Endothelial cell of umbilical vein (primary cell): ENCODE measurements around the gene POLR2H. TPM values are rescaled to one million over a fixed set of nuclear protein-coding genes. Genes with fewer than 3 reads are reported as not detected.

Experiments
- BruUV-seq: library from RNA; stranded (reverse); fragments of 400-500 nt; replicated peaks from 2 replicates; lab custom pipeline; 2021; lab: Mats Ljungman, UMichigan
- CTCF ChIA-PET: fragments of 300-600, 350-600 bp; sonication (Branson Sonifier 250); formaldehyde crosslinking; loops from one replicate; lab custom pipeline; 2021; ENCODE audit warnings: antibody characterized with exemption, inconsistent platforms; lab: Charles Lee
- POLR2A ChIA-PET: fragments of 300-600, 350-600 bp; sonication (Branson Sonifier 250); formaldehyde crosslinking; loops from one replicate; lab custom pipeline; 2021; ENCODE audit warnings: antibody characterized with exemption, inconsistent platforms; lab: Charles Lee
- DNase-seq: peaks from one replicate; pipeline ENCODE4 v3.0.0-alpha.2; 2011; ENCODE audit warnings: low read depth, low spot score
- FAIRE-seq: peaks from 2 replicates; lab custom pipeline; 2011; peaks lifted over from hg19 to GRCh38; lab: Jason Lieb, UNC
- H2AFZ ChIP-seq: 2 replicates; pipeline ENCODE4 v1.6.0; 2012; ENCODE audit warnings: low read depth, low read length, control low read depth, inconsistent platforms
- H3K27ac ChIP-seq: 2 replicates; pipeline ENCODE4 v1.5.1; 2011; ENCODE audit warnings: low read depth, mild to moderate bottlenecking, control low read depth, low read length, moderate library complexity; ENCODE audit not compliant: insufficient read depth
- H3K27me3 ChIP-seq, 2 experiments: 2 replicates each; pipeline versions ENCODE4 v1.6.0 to v1.6.1; 2011; ENCODE audit warnings: low read length in 2 of 2, mixed read lengths in 1 of 2; ENCODE audit not compliant: control insufficient read depth in 2 of 2, insufficient read depth in 2 of 2
- H3K36me3 ChIP-seq, 2 experiments: 2 replicates in 1 of 2; 3 replicates in 1 of 2; pipeline ENCODE4 v1.5.1; 2011; ENCODE audit warnings: low read length in 2 of 2, mild to moderate bottlenecking in 1 of 2, moderate library complexity in 1 of 2; ENCODE audit not compliant: control insufficient read depth in 2 of 2, insufficient read depth in 2 of 2; ENCODE audit errors: extremely low read depth in 1 of 2
- H3K4me1 ChIP-seq: 3 replicates; pipeline ENCODE4 v1.5.1; 2011; ENCODE audit warnings: mild to moderate bottlenecking, low read length; ENCODE audit not compliant: control insufficient read depth, insufficient read depth; ENCODE audit errors: extremely low read depth
- H3K4me2 ChIP-seq: 2 replicates; pipeline ENCODE4 v1.6.1; 2011; ENCODE audit warnings: low read length, control low read depth, mixed read lengths; ENCODE audit not compliant: insufficient read depth
- H3K4me3 ChIP-seq, 3 experiments: fragments of 200-600 bp in 1 of 3; sonication (generic), shearing (Covaris generic) in 1 of 3; replicated peaks in 1 of 3; 2 replicates each; pipeline ENCODE4 v1.5.1; 2011 to 2016; ENCODE audit warnings: control low read depth in 3 of 3, low read length in 3 of 3, mild to moderate bottlenecking in 2 of 3, inconsistent platforms in 1 of 3, low read depth in 1 of 3, moderate library complexity in 1 of 3; ENCODE audit not compliant: insufficient read depth in 1 of 3
- H3K79me2 ChIP-seq: 2 replicates; pipeline ENCODE4 v1.6.0; 2012; ENCODE audit warnings: low read length, inconsistent platforms; ENCODE audit not compliant: control insufficient read depth, insufficient read depth
- H3K9ac ChIP-seq: replicated peaks from 2 replicates; pipeline ENCODE3; 2011; ENCODE audit warnings: low read length, control low read depth; ENCODE audit not compliant: insufficient read depth; ENCODE audit errors: extremely low read depth
- H3K9me1 ChIP-seq: replicated peaks from 3 replicates; pipeline ENCODE4 v1.6.0; 2011; ENCODE audit warnings: mild to moderate bottlenecking, low read length; ENCODE audit not compliant: control insufficient read depth, insufficient read depth; ENCODE audit errors: extremely low read depth
- H3K9me3 ChIP-seq: replicated peaks from 2 replicates; pipeline ENCODE4 v1.5.1; 2012; ENCODE audit warnings: low read length, inconsistent platforms; ENCODE audit not compliant: control insufficient read depth, insufficient read depth
- H4K20me1 ChIP-seq: replicated peaks from 2 replicates; pipeline ENCODE3; 2011; ENCODE audit warnings: mild to moderate bottlenecking, low read length; ENCODE audit not compliant: control insufficient read depth, insufficient read depth; ENCODE audit errors: extremely low read depth
- CTCF ChIP-seq, 2 donors: IDR thresholded peaks; 1 replicate in 1 of 2; 2 replicates in 1 of 2; pipeline ENCODE4 v1.5.1; 2011; ENCODE audit warnings: low read length in 2 of 2, mild to moderate bottlenecking in 2 of 2, moderate library complexity in 2 of 2, control low read depth in 1 of 2, inconsistent platforms in 1 of 2, low read depth in 1 of 2; ENCODE audit not compliant: insufficient read depth in 1 of 2; ENCODE audit errors: extremely low read depth in 1 of 2
- FOS ChIP-seq: IDR thresholded peaks from 2 replicates; pipeline ENCODE4 v1.6.1; 2011; ENCODE audit warnings: mild to moderate bottlenecking, low read length, moderate library complexity, borderline replicate concordance; ENCODE audit not compliant: insufficient read depth
- GATA2 ChIP-seq: IDR thresholded peaks from 2 replicates; pipeline ENCODE4 v1.7.0; 2011; ENCODE audit warnings: low read depth, mild to moderate bottlenecking, moderate library complexity, mixed read lengths, low read length; ENCODE audit not compliant: insufficient read length, insufficient read depth
- MYC ChIP-seq: IDR thresholded peaks from one replicate; pipeline ENCODE4 v1.6.1; 2011; ENCODE audit warnings: mild to moderate bottlenecking, low read depth, low read length
- POLR2AphosphoS5 ChIP-seq: IDR thresholded peaks from 2 replicates; pipeline ENCODE4 v1.6.1; 2012; ENCODE audit warnings: low read depth, mild to moderate bottlenecking, control low read depth, low read length, moderate library complexity; ENCODE audit not compliant: insufficient read depth
- dilution Hi-C: fragments of 300-500 bp; cut with MboI; formaldehyde crosslinking; loops from one replicate; pipeline ENCODE4 v1.15.0; 2019; ENCODE audit warnings: low sequenced_read_pairs; ENCODE audit not compliant: extremely low pct_ligation_motif_present
- intact Hi-C: fragments of 100-400 bp; cut with micrococcal nuclease; formaldehyde crosslinking; loops from one replicate; pipeline ENCODE4 v1.10.0; 2022
- polyA plus RNA-seq, 4 experiments: library from polyadenylated mRNA; depleted of rRNA in 3 of 4; stranded (reverse) in 3 of 4; unstranded in 1 of 4; fragments of >200 nt; gene quantifications; 2 replicates each; pipeline versions ENCODE4 v1.2.1 to v1.2.3, GENCODE V29; 2011 to 2012; ENCODE audit warnings: missing spikeins in 1 of 4
- total RNA-seq: library from RNA; stranded (reverse); gene quantifications from 2 replicates; pipeline ENCODE4 v1.2.3, GENCODE V29; 2021

Gene POLR2H
- total and polyA plus RNA-seq, 2 donors (not counting 3 experiments of a cell fraction or from before 2014, with no cell fraction given), result 89.0 to 276 TPM

- dilution Hi-C loops, result no loop called here
- no peak overlapping the region for H3K9ac ChIP-seq
- H3K27me3 ChIP-seq, result peaks cover 36 to 46% of the 10 kb centered on the region in 2 experiments
- H3K9me3 ChIP-seq, result no peaks in the 10 kb centered on the region
- no peak overlapping the region for H3K4me2 ChIP-seq
- DNase-seq (no peak), FAIRE-seq (no peak)
- H3K9me1 ChIP-seq, result no peaks in the 10 kb centered on the region
- ChIA-PET CTCF (interaction anchor here (1.4 to 3.0 kb wide), 2 partner anchors 11 to 14 kb away, joined by 4 to 21 read pairs; no protein-coding TSS in a partner anchor), POLR2A (no interaction called here)
- no peak overlapping the region for H3K27ac ChIP-seq
- peaks cover 10% of the 10 kb centered on the region for H3K4me1 ChIP-seq
- no peaks in the 10 kb centered on the region for H3K36me3 ChIP-seq
- H4K20me1 ChIP-seq, result no peaks in the 10 kb centered on the region
- intact Hi-C loops, result loop anchor here (5.0 kb wide), 1 partner anchor 360 kb away; no protein-coding TSS in a partner anchor
- H3K4me3 ChIP-seq, result no peak overlapping the region
- no TSS peak for BruUV-seq
- no peak overlapping the region for H2AFZ ChIP-seq
- H3K79me2 ChIP-seq, result no peaks in the 10 kb centered on the region
- TF ChIP-seq CTCF (IDR thresholded peaks at IDR 0.05; ENCODE audit: extremely low read depth in 1 of 2, insufficient read depth in 1 of 2, low read depth in 1 of 2, low read length in 2 of 2) (no peak), GATA2 (no peak), MYC (no peak), POLR2AphosphoS5 (no peak), FOS (no peak)
These were observed 21.0 kb downstream of the POLR2H start for GRCh38 chr3:184382326-184383032.
